CD4-positive, alpha-beta T cell treated with Interleukin-4 for 4 hours (primary cell): ENCODE measurements around the gene PAK6.

ENCODE experiments used
- DNase-seq: peaks from one replicate; pipeline ENCODE4 v3.0.0-alpha.2; 2020

PAK6 gene

DNA sequence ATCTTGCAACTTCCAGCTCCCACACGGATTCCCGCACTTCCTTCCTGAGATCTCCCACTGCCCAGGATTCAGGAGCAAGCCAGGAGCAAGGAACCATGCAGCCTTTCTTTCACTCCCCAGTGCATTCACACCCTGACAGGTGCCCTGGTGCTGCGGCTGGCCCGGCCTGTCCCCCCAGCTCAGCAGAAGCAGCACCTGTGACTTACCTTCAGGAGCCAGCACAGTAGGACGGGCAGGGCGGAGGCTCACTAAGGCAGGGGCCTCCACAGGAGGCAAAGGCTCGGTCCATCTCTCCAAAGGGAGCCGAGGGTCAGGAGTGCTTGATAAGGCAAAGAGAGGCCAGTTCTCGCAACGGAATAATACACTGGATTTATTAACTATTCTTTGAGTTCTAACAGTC lies 39.2 kb downstream of the PAK6 start:
- DNase-seq = no peak

DNA sequence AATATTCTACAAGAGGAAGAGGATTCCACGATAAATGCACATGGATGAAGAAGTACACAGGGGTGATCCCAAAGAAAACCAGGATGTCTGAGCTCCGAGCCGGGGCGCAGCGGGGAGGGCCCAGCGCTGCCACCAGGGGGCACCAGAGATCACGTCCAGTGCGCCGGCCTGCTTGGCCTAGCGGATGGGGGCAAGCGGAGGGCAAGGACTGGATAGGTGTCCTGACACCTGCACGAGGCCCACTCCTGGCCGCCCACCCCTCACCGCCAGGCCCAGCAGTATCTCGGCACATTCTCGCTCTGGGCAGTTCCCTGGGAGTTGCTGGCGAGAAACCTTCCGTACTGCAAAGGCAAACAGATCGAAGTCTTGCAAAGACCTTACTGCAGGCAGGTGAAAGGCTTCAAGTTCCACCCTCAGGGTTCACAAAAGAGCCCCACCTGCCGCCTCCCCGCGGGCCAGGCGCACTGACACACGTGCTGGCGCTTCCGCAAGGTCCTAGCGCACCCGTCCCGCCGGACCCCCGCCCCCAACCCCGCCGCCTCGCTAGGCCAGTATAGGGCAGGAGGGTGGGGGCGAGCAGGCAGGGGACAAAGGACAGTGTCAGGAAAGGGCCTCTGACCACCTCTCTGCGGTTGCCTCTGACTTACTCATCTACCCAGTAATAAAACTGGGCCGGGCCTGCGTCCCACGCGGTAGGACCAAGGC lies 40.7 kb downstream of the PAK6 start:
- DNase-seq = peak; percentile 46

DNA sequence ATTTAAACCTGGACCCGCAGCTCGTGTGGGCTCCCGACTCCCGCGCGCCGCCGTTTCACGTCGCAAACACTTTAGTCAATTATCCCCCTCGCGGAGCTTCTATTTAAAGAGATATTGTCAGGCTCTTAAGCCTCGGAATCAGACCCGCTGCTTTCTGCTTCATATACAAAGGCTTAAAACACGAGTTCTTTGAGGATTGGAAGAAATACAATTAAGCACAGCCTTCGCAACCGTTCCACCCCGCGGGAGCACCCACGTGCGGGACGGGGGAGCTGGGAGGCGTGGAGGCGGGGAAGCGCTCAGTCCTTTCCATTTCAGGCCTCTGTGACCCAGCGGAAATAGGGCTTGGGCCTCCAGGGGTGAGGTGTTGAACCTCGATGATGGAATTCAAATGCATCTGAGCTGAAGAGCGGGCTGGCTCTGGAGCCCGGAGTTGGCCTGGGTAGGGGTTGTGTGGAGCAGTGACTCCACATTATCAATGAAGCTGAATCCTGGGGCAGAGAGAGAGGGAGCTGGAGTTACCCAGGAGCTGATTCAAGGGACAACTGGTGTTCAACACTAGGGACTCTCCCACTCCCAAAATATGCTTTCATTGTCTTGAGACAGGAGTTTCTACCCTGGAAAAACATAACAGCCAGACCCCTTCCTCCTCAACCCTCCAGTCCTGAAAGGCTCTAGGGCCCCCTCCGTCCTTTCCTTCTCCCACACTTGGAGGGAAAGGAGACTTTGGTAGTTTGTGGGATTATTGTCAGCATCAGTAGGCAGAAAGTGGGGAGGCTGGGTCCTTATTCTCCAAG lies 41.6 kb downstream of the PAK6 start:
- DNase-seq = no peak

DNA sequence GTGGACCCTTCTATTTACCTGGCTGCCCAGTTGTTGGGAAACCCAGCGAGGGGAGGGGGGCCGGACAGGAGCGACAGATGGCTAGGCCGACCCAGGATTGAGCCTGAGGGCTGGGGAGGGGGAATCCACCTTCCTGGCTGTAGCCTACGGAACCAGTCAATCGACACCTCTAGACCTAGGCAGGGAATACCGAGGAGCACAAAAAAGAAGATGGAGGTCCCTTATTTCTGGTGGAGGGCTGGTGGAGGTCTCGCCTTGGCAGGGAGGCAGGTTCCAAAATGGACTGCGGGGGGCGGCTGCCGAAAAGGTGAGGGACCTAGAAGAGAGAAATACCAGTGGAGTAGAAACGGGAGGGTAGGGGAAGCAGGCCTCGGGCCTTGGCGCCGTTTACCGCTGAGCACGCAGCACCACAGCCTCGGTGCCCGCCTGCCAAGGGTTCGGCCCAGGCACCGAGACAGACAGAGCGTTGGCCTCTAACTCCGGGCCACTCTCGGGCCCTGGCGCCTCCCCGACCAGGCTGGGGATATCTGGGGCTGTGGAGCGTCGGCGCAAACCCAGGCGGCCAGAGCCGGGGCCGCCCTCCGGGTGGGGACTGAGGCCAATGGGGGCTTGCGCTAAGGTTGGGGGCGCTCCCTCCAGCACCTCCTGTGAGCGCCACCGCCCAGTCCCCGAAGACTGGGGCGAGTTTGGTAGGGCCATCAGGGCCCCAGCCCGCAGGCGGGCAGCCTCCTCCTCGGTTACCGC lies 42.4 kb downstream of the PAK6 start:
- DNase-seq = no peak

DNA sequence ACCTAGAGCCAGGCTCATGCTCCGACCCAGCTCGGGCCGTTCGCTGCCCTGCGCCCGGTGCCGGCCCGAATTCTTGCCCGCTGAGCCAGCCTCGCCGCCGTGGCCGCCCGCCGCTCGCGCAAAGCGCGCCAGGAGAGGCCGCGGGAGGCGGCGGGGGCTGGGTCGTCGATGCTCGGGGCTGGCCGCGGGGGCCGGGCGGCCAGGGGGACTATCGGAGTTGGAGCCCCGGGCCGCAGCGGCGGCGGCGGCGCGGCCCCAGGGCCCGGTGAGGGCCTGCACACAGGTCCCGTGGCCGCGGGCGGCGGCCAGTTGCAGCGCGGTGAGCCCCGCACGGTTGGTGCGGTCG lies 42.9 kb downstream of the PAK6 start:
- no peak for DNase-seq

DNA sequence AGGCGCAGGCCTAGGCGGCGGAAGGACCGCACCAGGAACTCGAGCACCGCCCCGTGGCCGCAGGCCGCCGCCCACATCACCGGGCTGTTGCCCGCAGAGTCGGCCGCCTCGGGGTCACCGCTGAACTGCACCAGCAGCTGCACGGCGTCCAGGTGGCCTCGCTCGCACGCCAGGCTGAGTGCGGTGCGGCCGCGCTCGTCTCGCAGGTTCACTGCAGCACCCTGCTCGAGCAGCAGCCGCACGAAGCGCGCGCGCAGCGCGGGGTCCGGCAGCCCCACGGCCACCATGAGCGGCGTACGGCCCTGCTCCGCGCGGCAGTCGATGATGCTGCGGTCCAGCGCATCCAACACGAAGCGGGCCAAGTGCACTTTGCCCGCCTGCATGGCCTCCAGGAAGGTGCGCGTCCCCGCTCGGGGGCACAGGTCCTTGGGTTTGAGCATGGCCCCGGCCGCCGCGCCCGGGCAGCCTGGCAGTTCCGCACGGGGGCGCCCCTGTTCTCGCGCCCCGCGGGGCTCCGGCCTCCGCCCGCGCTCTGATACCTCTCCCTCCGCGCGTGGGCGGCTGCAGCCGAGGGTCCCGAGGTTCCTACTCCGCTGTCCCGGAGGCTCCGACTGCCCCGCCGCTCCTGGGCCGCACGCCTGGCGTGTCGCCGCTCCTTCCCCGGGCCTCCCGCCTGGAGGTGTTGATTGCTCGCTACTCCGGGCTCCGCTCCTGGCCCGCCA lies 43.4 kb downstream of the PAK6 start:
- peak; percentile 26 for DNase-seq

DNA sequence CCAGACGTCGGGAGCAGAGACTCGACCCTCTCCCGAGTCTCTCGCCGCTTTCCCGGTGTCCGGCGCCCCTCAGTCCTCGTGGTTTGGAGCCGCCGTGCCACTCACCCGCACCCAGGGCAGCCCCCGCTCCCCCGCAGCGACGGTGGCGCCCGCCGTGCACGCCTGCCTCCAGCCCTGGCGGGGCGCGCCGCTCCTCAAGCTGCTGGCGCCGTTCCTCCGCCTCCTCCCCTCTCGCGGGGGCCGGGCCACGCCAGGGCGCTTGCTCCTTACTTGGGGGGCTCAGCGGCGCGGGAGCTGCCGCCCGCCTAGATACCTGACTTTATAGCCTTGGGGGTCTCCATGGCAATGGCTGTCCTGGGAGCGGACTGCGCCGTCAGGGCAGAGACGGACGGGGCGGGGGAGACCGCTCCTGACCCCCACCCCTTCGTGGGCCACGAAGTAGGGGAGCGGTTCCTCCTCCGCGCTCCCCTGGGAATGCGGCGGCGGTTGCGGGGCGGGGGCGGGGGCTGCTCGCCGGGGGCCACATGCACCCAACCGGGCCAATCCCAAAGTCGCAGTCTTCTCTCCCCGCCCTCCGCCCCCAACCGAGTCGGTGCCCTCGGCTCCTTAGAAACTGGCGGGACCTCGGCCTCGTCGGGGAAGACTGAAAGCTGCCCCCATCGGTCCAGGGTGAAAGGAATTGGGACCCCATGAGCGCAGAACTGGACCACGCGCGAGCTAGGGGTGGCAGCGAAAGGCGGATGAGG lies 44.2 kb downstream of the PAK6 start, which contains the start of gene ANKRD63:
ANKRD63 (minus strand) TSS at position 196 of the 746 bp plus-strand sequence. CDS start 478 bp downstream, outside the sequence.
- no peak for DNase-seq

DNA sequence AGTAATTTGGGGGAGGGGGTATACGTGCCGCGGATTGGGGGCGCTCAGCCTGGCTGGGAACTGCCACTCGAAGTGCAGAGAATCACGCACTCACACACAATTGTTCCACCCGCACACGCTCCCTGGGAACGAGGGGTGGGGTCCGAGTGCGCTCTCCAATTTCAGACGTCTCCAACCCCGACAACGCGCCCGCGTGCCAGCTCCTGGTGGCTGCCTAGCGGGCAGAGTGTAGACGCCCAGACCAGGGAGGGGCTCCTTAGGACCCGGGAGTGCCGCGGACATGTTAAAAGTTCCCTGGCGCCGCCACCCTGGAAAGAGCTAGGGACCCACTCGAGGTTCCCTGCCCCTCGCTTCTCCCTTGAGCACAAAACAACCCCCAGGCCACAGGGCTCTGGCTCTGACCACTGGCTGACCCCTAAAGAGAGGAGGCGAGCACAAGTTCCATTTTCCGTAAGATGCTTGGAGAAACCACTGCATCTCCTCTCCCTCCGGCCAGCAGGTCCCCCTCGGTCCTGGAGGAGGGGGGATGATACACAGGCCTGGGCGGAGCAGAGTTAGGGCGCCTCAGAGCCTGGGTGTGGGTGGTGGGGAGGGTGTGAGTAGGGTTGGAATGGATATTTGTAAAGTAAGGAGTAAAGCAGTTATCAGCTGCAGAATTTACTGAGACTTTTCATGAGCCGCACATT lies 44.9 kb downstream of the PAK6 start:
- DNase-seq = no peak

DNA sequence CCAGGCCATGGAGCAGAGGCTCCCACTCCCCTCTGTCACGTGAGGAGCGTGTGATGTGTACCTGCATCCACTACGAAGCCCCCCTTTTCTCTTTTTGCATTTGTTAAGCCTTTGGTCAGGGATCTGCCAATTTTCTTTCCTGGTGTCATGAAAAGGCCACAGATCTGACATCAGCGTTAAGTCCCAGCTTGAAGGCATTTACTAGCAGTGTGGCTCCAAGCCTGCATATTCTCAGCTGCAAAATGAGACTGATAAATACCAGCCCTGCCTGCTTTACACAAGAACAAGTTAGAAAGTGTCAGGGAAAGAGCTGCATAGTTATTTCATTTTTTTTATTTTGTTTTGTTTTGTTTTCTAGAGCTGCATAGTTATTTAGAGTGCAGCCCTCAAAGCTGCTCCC lies 46.3 kb downstream of the PAK6 start:
- DNase-seq = no peak

DNA sequence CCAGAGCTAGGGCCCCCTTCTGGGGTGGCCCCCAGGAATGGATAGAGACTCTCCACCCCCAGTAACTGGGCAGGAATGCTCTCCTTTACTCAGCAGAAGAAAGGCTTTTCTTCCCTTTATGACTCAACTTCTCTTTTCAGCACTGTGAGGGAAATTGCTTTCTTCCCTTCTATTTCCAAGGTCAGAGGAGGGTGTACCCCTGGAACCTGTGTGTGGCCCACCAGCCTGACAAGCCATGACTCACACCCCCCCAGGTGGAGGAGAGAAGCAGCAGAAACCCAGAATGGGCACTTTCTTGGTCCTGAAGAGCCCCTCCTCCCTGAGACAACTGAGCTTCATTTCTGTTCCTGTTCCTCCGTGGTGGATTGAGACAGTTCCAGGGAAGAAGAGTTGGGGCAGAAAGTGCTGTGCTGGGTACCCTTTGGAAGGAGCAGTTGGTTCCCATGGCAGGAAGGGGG lies 46.7 kb downstream of the PAK6 start:
- DNase-seq = no peak

DNA sequence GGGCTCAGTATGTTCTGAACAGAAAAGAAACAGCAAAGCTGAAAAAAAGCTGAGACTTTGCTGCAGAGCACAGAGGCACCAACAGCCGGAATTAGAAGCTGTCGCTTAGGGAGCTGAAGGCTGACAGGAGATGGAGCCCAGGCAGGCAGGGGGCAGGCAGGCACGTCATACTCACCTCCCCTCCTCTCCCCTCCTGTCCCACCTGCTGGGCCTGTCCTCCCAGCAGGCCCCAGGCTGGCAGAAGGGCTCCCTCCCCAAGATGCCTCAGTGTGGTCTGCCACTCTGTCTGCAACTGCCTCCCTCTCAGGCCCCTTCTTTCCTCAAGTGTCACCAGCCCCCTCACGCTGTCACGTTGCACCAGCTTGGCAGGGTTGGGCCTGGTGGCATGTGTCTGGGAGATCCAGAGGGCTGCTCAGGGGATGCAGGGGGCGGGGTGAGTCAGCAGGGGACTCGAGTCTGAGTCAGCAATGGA lies 47.2 kb downstream of the PAK6 start:
- no peak for DNase-seq

DNA sequence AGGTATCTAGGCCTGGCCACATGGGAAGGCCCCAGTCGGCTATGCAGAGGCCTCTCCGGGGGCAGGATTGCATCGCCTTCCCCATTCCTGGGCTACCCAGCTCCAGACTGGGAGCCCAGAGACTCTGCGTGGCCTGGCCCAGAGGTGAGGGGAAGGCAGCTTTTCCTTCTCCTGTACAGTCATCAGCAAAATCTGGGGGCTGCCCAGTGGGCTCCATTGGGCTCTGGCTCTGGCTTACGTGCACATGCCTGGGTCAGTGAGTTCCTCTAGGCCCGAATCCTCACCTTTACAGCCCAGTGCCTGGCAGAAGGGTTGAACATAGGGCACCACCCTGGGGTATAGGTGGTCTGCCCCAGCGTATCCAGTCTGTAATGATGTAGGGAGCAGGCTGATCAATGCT lies 47.9 kb downstream of the PAK6 start:
- no peak for DNase-seq

DNA sequence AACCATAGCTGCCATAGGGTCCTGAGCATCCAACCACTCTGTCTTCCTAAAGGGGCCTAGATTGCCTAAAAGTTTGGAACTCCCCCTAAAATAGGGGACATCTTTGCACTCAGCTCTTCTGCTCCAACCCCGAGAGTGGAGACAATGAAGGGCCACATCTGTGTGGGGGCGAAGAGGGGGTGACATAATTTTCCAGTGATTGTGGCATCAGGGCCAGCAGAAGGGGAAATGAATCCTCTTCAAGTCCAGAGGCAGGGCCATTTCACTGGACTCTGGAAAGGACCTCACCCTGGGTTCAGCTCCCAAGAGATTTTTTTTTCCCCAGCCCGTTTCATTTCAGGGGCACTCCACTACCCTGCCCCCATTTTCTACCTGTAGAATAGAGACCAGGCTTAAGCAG lies 48.6 kb downstream of the PAK6 start:
- no peak for DNase-seq

DNA sequence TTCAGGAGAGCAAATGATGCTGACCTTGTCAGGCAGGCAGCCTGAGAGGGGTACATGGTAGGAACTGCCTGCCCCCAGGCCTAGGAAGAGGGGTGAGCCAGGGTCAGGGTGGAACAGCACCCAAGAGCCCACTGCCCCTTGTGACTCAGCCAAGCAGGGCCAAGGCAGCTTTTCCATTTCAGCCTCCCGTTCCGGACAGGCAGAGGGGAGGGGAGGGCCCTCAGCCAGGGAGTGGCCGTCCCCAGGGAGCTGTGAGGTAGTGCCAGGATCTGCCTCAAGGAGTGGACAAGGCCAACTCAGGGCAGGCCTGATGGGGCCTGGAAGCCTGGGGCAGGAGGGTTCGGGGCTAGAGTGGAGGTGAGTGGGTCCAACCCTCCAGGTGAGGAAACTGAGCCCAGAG lies 49.1 kb downstream of the PAK6 start:
- no peak for DNase-seq

DNA sequence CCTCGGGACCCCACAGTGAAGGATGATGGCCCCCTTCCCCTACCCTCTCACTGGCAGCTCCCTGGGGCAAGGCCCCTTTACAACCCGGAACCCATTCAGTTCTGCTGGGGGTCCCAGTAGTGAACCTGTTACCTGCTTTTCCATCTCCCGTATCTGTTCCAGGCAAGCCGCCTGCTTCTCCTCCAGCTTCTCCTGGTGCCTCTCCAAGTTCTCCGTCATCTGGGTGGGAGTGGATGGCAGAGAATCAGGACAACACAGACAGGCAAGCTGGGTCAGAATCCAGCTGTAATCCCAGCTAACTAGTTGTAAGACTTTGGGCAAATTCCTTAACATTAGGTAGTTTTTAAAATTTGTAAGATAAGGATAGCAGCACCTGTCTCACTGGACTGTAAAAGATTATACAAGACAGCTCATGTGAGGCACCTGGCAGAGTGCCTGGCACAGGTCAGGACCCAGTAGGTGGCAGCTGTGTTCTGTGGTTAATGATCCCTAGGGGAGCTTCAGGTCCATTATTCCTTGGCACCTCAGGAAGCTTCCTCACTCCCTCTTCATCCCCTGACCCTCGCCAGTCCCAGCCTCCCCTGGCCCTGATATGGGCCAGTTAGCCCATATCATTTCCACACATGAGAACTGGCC lies 50.4 kb downstream of the PAK6 start:
- no peak for DNase-seq

DNA sequence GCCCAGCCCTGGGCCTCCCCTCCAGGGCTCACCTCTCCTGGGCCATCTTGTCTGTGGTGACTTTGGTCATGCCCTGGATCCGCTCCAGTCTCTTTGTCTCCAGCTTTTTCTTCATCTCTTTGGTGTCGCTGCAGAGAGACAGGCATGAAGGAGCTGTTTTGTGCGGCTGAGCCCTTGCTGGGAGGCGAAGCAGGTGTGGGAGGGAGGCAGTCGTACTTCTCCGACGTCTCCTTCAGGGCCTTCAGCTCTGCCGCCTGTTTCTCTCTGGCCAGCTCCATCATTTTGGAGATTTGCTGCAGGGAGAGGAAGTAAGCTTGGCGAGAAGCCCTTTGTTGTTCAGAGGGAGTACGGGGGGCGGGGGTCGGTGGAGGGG lies 51.7 kb downstream of the PAK6 start:
- no peak for DNase-seq

DNA sequence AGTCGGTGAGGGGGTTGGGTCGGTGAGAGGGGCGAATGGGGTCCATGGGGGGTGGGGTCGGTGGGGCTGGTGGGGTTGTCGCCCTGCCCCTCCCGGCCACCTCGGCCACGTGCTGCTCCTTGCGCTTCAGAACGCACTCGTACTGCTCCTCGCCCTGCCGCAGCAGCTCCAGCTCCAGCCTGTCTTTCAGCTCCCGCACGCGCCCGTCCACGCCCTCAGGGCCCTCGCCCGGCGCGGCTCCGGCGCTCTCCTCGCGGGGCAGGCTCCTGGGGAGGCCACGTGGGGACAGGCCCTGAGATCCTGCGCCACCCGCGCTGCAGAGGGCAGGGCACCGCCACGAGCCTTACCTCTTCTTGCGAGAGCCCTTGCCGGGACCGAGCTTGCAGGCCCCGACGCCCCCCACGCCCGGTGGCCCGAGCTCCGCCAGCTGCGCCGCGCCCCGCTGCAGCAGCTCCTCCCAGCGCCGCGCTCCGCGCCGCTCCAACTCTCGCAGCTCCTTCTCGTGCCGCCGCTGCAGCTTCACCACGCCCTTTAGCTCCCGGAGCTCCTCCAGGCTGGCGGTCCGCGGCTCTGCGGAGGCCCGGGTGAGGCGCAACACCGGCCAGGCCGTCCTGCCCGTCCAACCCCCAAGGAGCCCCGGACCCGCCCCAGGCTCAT lies 52.2 kb downstream of the PAK6 start:
- DNase-seq = no peak

DNA sequence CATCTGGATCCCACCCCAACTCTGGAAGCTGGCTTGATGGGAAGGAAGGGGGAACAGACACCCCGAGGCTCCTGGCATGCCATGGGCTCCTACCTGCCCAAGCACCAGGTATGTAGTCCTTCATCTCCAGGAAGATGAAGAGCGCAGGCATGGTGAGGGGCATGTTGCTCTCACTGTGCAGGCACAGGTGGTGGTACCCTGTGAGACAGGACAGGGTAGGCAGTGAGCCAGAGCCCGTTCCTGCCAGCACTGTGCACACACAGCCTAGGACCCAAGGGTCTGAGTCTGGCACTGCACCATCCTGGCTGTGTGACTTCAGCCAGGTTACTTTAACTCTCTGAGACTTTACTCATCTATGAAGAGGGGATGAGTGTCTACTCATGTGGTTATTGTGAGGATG lies 53.4 kb downstream of the PAK6 start:
- DNase-seq = no peak

DNA sequence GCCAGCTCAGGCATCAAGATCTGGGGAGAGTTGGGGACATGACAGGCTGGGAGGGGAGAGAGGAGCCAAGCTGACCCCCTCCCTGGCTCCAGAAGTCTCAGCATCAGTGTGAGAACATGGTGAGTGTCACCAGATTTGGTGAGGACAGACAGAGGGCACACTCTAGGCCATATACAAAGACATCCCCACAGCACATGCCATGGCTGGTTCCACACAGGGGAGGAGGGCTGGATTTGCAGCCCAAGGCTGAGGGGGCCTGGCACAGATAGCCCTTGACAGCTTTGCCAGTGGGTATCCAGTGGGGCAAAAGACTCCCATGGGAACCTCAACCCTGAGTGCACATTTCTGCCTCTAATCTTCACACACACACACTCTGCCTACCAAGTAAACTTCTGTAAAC lies 54.1 kb downstream of the PAK6 start:
- no peak for DNase-seq
